Upper lobe of left lung (tissue), 6 donors: ENCODE data around the gene PSMD1. TPM values are rescaled to one million over a fixed set of nuclear protein-coding genes. Genes with fewer than 3 reads are reported as not detected.

Source experiments
- ATAC-seq, 2 donors: fragments of 200-7000 bp; cut with Tn5 transposase; one replicate each; pipeline ENCODE4 v1.9.1; 2022; ENCODE audit warnings: mild to moderate bottlenecking in 2 of 2, moderate library complexity in 2 of 2; ENCODE audit not compliant: low FRiP score in 2 of 2
- DNase-seq, 2 donors: peaks; one replicate each; pipeline ENCODE4 v3.0.0-alpha.2; 2019 to 2020
- H3K27ac ChIP-seq, 4 donors: fragments of 200-600 bp; sonication (generic); one replicate each; pipeline ENCODE4 v1.5.1; 2016 to 2019
- H3K27me3 ChIP-seq, 4 donors: fragments of 200-600 bp; sonication (generic); one replicate each; pipeline ENCODE4 v1.5.1; 2017 to 2019
- H3K36me3 ChIP-seq, 4 donors: fragments of 200-600 bp; sonication (generic); one replicate each; pipeline ENCODE4 v1.5.1; 2016 to 2019
- H3K4me1 ChIP-seq, 4 donors: fragments of 200-600 bp; sonication (generic); one replicate each; pipeline ENCODE4 v1.5.1; 2018 to 2019
- H3K4me3 ChIP-seq, 4 donors: fragments of 200-600 bp; sonication (generic); one replicate each; pipeline ENCODE4 v1.5.1; 2017 to 2019; ENCODE audit warnings: mild to moderate bottlenecking in 2 of 4, moderate library complexity in 1 of 4
- H3K9me3 ChIP-seq, 4 donors: fragments of 200-600 bp; sonication (generic); one replicate each; pipeline ENCODE4 v1.5.1; 2018 to 2019
- CTCF ChIP-seq, 6 experiments: fragments of 450-650 bp in 4 of 6; fragments of 200-600 bp in 2 of 6; sonication (generic) in 2 of 6; IDR thresholded peaks; one replicate each; pipeline ENCODE4 v1.5.1; 2016 to 2019; ENCODE audit warnings: antibody characterized with exemption in 6 of 6
- EP300 ChIP-seq, 4 donors: sonication (generic); formaldehyde crosslinking; IDR thresholded peaks; one replicate each; pipeline ENCODE4 v1.5.1; 2017; ENCODE audit warnings: antibody characterized with exemption in 4 of 4, control low read depth in 2 of 4
- POLR2A ChIP-seq, 4 donors: fragments of 450-650 bp; IDR thresholded peaks; one replicate each; pipeline ENCODE4 v1.5.1; 2016 to 2017; ENCODE audit warnings: antibody characterized with exemption in 4 of 4, mild to moderate bottlenecking in 2 of 4
- POLR2AphosphoS5 ChIP-seq, 2 donors: sonication (generic); formaldehyde crosslinking; IDR thresholded peaks; one replicate each; pipeline ENCODE4 v1.5.1; 2017; ENCODE audit warnings: antibody characterized with exemption in 2 of 2
- WGBS, 2 donors: methylation state at CpG; one replicate each; pipeline ENCODE4 v1.1.5; 2017 to 2018; 5-methylcytosine and 5-hydroxymethylcytosine counted together
- total RNA-seq, 6 donors: library from RNA; depleted of rRNA in 4 of 6; stranded (reverse); fragments of >200 nt in 4 of 6; gene quantifications; one replicate each; pipeline versions ENCODE4 v1.1.0 to v1.2.1, GENCODE V29; 2016 to 2021
- donor health status: DM: no; HTN: no; CAD: no; lungs with moderate emphysema.
- donor health status: DM: no; HTN: yes; CAD: no; lungs with severe emphysema.

Gene PSMD1
- total RNA-seq, 6 donors from 2014 or later: 24.6 to 68.1 (median 57.0) TPM

GRCh38 chr2:231161877-231162329 is 105.2 kb downstream of the PSMD1 start:
- ATAC-seq: peak in 1 of 2 donors; percentile 88
- Histone ChIP-seq H3K4me3 (no peak overlapping the region), H3K9me3 (no peaks in the 10 kb centered on the region), H3K4me1 (peaks cover 0 to 9% (median 4%) of the 10 kb centered on the region in 4 donors), H3K36me3 (peaks cover 5 to 52% (median 19%) of the 10 kb centered on the region in 4 donors), H3K27me3 (no peaks in the 10 kb centered on the region), H3K27ac (peak overlapping the region in 3 of 4 donors; percentile 42 to 59 (median 55))
- WGBS, 2 donors: 66 to 71% methylated on average over 2 of the region's 2 CpGs
- TF ChIP-seq CTCF (IDR thresholded peaks at IDR 0.05) (no peak), EP300 (IDR thresholded peaks at IDR 0.05) (no peak), POLR2A (IDR thresholded peaks at IDR 0.05) (no peak), POLR2AphosphoS5 (IDR thresholded peaks at IDR 0.05) (no peak)
- no peak for DNase-seq

GRCh38 chr2:231163011-231163410 is 106.3 kb downstream of the PSMD1 start:
- 93 to 96% methylated on average over 3 of the region's 3 CpGs for WGBS, 2 donors
- Histone ChIP-seq H3K4me1 (peaks cover 0 to 9% (median 4%) of the 10 kb centered on the region in 4 donors), H3K27me3 (no peaks in the 10 kb centered on the region), H3K9me3 (no peaks in the 10 kb centered on the region), H3K4me3 (no peak overlapping the region), H3K27ac (peak overlapping the region in 2 of 4 donors; percentile 55 to 59), H3K36me3 (peaks cover 9 to 61% (median 22%) of the 10 kb centered on the region in 4 donors)
- DNase-seq (no peak), ATAC-seq (no peak)
- TF ChIP-seq POLR2AphosphoS5 (IDR thresholded peaks at IDR 0.05): no peak
- no peak for TF ChIP-seq CTCF (IDR thresholded peaks at IDR 0.05)
- no peak for TF ChIP-seq POLR2A (IDR thresholded peaks at IDR 0.05)
- no peak for TF ChIP-seq EP300 (IDR thresholded peaks at IDR 0.05)

DNA sequence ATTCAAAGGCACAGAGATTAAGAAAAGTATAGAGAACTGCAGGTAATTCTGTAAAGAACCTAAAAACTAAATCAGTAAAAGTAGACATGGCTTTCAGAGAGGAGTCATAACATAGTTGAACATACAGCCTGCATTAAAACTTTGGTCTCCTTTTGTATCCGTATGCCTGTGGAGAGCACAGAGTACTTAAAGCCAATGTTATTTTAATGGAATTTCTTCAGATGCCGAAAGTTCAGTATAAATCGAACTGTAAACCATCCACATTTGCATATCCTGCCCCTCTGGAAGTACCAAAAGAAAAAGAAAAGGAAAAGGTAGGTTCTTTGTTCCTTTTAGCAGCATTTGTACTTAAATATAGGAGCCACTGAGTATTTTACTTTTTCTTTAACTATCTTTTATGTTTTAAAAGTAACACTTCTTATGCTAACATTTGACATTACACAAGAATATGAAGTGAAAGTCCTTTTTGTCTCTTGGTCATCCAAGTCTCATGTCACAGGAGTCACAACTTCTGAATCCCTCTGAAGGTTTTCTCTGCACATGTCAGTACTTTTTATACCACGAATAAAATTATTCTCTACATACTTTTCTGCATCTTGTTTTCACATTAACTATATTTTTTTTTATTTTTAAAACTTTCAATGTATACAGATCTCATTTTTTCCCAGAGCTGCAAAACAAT is 106.9 kb downstream of the PSMD1 start:
- TF ChIP-seq POLR2AphosphoS5 (IDR thresholded peaks at IDR 0.05) (no peak), CTCF (IDR thresholded peaks at IDR 0.05) (no peak), EP300 (IDR thresholded peaks at IDR 0.05) (no peak), POLR2A (IDR thresholded peaks at IDR 0.05) (no peak)
- WGBS, 2 donors: 92 to 93% methylated on average over 4 of the region's 4 CpGs
- Histone ChIP-seq H3K9me3 (no peaks in the 10 kb centered on the region), H3K4me1 (peaks cover 0 to 9% (median 4%) of the 10 kb centered on the region in 4 donors), H3K36me3 (peaks cover 9 to 60% (median 22%) of the 10 kb centered on the region in 4 donors), H3K4me3 (no peak overlapping the region), H3K27ac (peak overlapping the region in 2 of 4 donors; percentile 55 to 59), H3K27me3 (no peaks in the 10 kb centered on the region)
- ATAC-seq (no peak), DNase-seq (no peak)

DNA sequence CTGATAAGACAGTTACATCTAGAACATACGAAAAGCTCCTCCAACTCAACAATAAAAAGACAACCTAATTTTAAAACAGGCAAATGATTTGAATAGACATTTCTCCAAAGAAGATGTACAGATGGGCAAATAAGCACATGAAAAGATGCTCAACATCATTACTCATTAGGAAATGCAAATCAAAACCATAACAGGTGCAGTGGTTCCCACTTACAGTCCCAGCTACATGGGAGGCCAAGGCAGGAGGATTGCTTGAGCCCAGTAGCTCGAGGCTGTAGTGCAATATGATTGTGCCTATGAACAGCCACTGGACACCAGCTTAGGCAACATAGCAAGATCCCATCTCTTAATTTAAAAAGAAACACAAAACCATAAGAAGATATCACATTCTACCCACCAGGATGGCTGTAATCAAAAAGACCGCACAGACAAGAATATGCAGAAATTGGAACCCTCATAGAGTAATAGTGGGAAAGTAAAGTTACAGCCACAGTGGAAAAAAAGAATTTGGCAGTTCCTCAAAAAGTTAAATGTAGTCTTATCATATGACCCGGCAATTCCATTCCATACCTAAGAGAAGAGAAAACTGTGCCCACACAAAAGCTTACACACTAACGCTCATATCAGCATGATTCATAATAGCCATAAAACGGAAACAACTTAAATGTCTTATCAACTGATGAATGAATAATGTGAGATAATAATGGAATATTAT is 111.2 kb downstream of the PSMD1 start:
- Histone ChIP-seq H3K36me3 (peaks cover 13 to 74% (median 34%) of the 10 kb centered on the region in 4 donors), H3K4me1 (peaks cover 0 to 5% (median 0%) of the 10 kb centered on the region in 4 donors), H3K27me3 (no peaks in the 10 kb centered on the region), H3K27ac (no peak overlapping the region), H3K9me3 (no peaks in the 10 kb centered on the region), H3K4me3 (no peak overlapping the region)
- TF ChIP-seq POLR2AphosphoS5 (IDR thresholded peaks at IDR 0.05) (no peak), POLR2A (IDR thresholded peaks at IDR 0.05) (no peak), EP300 (IDR thresholded peaks at IDR 0.05) (no peak), CTCF (IDR thresholded peaks at IDR 0.05) (no peak)
- ATAC-seq: no peak
- no peak for DNase-seq
- 83% methylated on average over 6 of the region's 6 CpGs for WGBS, 2 donors
